Endodermal cell (in vitro differentiated cells): ENCODE measurements around the gene IFNAR2. TPM values are rescaled to one million over a fixed set of nuclear protein-coding genes. Genes with fewer than 3 reads are reported as not detected.

Experiments used
- DNase-seq: peaks from one replicate; pipeline ENCODE4 v3.0.0-alpha.2; 2017
- H3K27ac ChIP-seq: 2 replicates; pipeline ENCODE4 v1.5.1; 2013; ENCODE audit warnings: mild to moderate bottlenecking, low read depth, low read length, moderate library complexity
- H3K27me3 ChIP-seq: 2 replicates; pipeline ENCODE4 v1.6.1; 2013; ENCODE audit warnings: mild to moderate bottlenecking, low read length, moderate library complexity; ENCODE audit not compliant: insufficient read depth, control insufficient read depth, poor library complexity, severe bottlenecking
- H3K36me3 ChIP-seq: 2 replicates; pipeline ENCODE4 v1.7.0; 2013; ENCODE audit warnings: mild to moderate bottlenecking, low read length, moderate library complexity; ENCODE audit not compliant: control insufficient read depth, insufficient read depth
- H3K4me1 ChIP-seq: one replicate; pipeline ENCODE4 v1.7.0; 2013; ENCODE audit warnings: low read length; ENCODE audit not compliant: control insufficient read depth, insufficient read depth
- H3K4me3 ChIP-seq: 2 replicates; pipeline ENCODE4 v1.5.1; 2013; ENCODE audit warnings: mild to moderate bottlenecking, low read length, moderate library complexity
- H3K9ac ChIP-seq: 2 replicates; pipeline ENCODE4 v1.6.1; 2013; ENCODE audit warnings: mild to moderate bottlenecking, low read length, moderate library complexity; ENCODE audit not compliant: poor library complexity, severe bottlenecking; ENCODE audit errors: extremely low read depth
- H3K9me3 ChIP-seq: 2 replicates; pipeline ENCODE4 v1.6.1; 2013; ENCODE audit warnings: mild to moderate bottlenecking, low read length, moderate library complexity; ENCODE audit not compliant: control insufficient read depth
- H3K27ac Mint-ChIP-seq: 2 replicates; pipeline ENCODE4 v1.8.0; 2020; ENCODE audit warnings: mixed read lengths
- H3K27me3 Mint-ChIP-seq: 2 replicates; pipeline ENCODE4 v1.8.0; 2021; ENCODE audit warnings: mild to moderate bottlenecking, mixed read lengths; ENCODE audit not compliant: insufficient read depth
- H3K36me3 Mint-ChIP-seq: 2 replicates; pipeline ENCODE4 v1.8.0; 2020; ENCODE audit warnings: low read depth, mixed read lengths
- H3K4me1 Mint-ChIP-seq: 2 replicates; pipeline ENCODE4 v1.8.0; 2020; ENCODE audit warnings: mixed read lengths
- H3K4me3 Mint-ChIP-seq: 2 replicates; pipeline ENCODE4 v1.8.0; 2020; ENCODE audit warnings: mild to moderate bottlenecking, moderate library complexity, mixed read lengths
- H3K9me3 Mint-ChIP-seq: 2 replicates; pipeline ENCODE4 v1.8.0; 2020; ENCODE audit warnings: mild to moderate bottlenecking, mixed read lengths
- WGBS, 2 experiments: methylation state at CpG; one replicate each; pipeline versions ENCODE4 v1.1.5 to v1.1.7; 2013; ENCODE audit warnings: missing lambda C conversion rate in 2 of 2, mixed read lengths in 1 of 2; ENCODE audit not compliant: insufficient coverage in 1 of 2, insufficient read length in 1 of 2; 5-methylcytosine and 5-hydroxymethylcytosine counted together
- total RNA-seq, 2 donors: library from RNA; stranded (reverse); fragmentation: NEBNext Ultra II Directional in 1 of 2; extraction: Animal tissue kit (Norgen Biotek cat#: 25700) in 1 of 2; gene quantifications; 2 replicates in 1 of 2; 3 replicates in 1 of 2; pipeline ENCODE4 v1.2.1, GENCODE V29; 2021
- TF ChIP-seq, protein P1 (sequence below): fragments of 200-600 bp; sonication (generic); conservative IDR thresholded peaks from 2 replicates; pipeline ENCODE4 v1.5.0; 2021; ENCODE audit warnings: antibody characterized with exemption, mild to moderate bottlenecking

The IFNAR2 gene
- total RNA-seq, 2 donors from 2014 or later: 14.1 to 27.7 TPM

DNA sequence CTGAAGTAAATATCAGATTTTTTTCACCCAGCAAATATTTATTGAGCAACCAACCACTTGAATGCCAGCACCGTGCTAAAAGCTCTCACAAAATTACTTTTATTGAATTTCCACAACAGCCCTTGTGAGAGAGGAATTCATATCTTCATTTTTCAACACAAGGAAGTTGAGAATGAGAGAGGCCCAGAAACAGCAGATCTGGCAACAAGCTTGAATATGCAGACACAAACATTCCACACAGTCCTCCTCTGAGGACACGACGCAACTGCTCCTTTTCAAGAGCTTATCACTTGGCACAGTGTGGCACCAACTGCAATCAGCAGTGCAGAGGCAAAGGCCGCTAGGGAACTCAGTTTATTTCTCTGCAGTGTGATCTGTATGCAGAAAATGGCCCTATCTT is 32.2 kb upstream of the IFNAR2 start:
- 68 to 80% methylated on average over 1 to 4 of the region's 4 CpGs for WGBS, 2 experiments
- Histone ChIP-seq H3K4me1 (peaks cover 3% of the 10 kb centered on the region), H3K27me3 (peaks cover 6% of the 10 kb centered on the region), H3K9ac (no peak overlapping the region), H3K36me3 (no peaks in the 10 kb centered on the region), H3K9me3 (no peaks in the 10 kb centered on the region), H3K27ac (no peak overlapping the region), H3K4me3 (no peak overlapping the region)
- TF ChIP-seq, protein P1, sequence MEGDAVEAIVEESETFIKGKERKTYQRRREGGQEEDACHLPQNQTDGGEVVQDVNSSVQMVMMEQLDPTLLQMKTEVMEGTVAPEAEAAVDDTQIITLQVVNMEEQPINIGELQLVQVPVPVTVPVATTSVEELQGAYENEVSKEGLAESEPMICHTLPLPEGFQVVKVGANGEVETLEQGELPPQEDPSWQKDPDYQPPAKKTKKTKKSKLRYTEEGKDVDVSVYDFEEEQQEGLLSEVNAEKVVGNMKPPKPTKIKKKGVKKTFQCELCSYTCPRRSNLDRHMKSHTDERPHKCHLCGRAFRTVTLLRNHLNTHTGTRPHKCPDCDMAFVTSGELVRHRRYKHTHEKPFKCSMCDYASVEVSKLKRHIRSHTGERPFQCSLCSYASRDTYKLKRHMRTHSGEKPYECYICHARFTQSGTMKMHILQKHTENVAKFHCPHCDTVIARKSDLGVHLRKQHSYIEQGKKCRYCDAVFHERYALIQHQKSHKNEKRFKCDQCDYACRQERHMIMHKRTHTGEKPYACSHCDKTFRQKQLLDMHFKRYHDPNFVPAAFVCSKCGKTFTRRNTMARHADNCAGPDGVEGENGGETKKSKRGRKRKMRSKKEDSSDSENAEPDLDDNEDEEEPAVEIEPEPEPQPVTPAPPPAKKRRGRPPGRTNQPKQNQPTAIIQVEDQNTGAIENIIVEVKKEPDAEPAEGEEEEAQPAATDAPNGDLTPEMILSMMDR: no peak
- no peak for DNase-seq
- H3K27ac Mint-ChIP-seq: peak overlapping the region; percentile 49
- no peak overlapping the region for H3K4me3 Mint-ChIP-seq
- peaks cover 7% of the 10 kb centered on the region for H3K4me1 Mint-ChIP-seq
- no peaks in the 10 kb centered on the region for H3K36me3 Mint-ChIP-seq
- H3K9me3 Mint-ChIP-seq: no peaks in the 10 kb centered on the region
- peaks cover 15% of the 10 kb centered on the region for H3K27me3 Mint-ChIP-seq

DNA sequence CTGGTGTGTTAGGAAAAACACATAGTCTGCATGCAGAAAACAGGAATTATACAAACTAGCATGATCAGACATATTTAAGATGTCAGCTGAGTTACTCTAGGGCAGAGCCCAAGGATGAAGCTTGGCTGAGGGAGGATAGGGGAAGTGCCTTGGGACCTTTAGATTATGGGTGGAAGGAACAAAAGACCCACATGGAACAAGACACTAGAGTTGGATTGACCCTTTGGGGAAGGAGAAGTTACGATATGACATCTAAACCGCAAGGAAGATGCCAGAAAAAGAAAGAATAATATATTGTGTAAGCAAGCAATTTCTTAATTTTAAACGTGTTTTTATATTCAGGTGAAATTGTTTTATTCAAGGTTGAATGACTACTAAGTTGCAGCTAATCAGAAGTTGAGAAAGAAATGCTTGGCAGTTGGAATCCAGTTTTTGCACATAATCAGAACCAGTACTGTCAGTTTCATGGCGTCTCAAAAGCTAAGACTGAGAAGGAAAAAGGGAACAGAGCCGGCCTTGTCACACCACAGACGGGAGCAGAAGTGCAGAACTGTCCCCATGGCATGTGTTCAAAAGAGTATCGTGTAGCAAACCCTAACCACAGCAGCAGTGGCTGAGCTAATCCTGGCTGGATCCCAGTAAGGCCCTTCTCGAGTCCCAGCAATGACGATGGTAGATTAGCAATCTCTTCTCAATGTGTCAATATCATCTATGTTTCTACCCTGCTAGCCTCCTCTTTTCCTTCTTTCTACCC is 31.2 kb upstream of the IFNAR2 start:
- no peaks in the 10 kb centered on the region for H3K36me3 Mint-ChIP-seq
- H3K27me3 Mint-ChIP-seq: peaks cover 15% of the 10 kb centered on the region
- H3K4me3 Mint-ChIP-seq: no peak overlapping the region
- no peaks in the 10 kb centered on the region for H3K36me3 ChIP-seq
- H3K4me1 ChIP-seq: peaks cover 3% of the 10 kb centered on the region
- H3K27ac Mint-ChIP-seq: no peak overlapping the region
- 84 to 85% methylated on average over 9 of the region's 9 CpGs for WGBS, 2 experiments
- TF ChIP-seq, protein P1: no peak
- DNase-seq: no peak
- H3K27me3 ChIP-seq: peaks cover 6% of the 10 kb centered on the region
- H3K9ac ChIP-seq: no peak overlapping the region
- no peak overlapping the region for H3K4me3 ChIP-seq
- H3K9me3 Mint-ChIP-seq: no peaks in the 10 kb centered on the region
- peaks cover 7% of the 10 kb centered on the region for H3K4me1 Mint-ChIP-seq
- no peak overlapping the region for H3K27ac ChIP-seq
- no peaks in the 10 kb centered on the region for H3K9me3 ChIP-seq

DNA sequence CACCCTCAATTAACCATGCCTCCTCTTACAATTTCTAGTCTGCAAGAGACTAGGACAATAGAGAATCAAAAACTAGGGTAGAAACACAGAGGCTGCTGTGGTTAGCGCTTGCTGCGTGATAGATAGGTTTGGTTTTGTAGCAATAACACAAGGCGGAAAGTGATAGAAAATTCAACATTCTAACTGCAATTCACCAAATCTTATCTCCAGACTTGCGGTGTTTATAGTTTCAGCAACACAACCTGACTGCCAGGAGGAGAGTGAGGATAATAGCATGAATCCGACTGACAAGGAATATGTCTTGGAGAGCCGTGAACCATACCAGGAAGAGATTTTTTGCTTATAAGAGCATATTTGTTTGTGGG is 30.7 kb upstream of the IFNAR2 start:
- peaks cover 6% of the 10 kb centered on the region for H3K27me3 ChIP-seq
- Mint-ChIP-seq H3K36me3 (no peaks in the 10 kb centered on the region), H3K27ac (no peak overlapping the region), H3K27me3 (peaks cover 14% of the 10 kb centered on the region), H3K4me1 (peaks cover 7% of the 10 kb centered on the region), H3K4me3 (no peak overlapping the region), H3K9me3 (no peaks in the 10 kb centered on the region)
- no peak for DNase-seq
- no peaks in the 10 kb centered on the region for H3K9me3 ChIP-seq
- H3K4me1 ChIP-seq: peaks cover 3% of the 10 kb centered on the region
- 90 to 96% methylated on average over 6 of the region's 6 CpGs for WGBS, 2 experiments
- TF ChIP-seq, protein P1: no peak
- no peak overlapping the region for H3K4me3 ChIP-seq
- no peak overlapping the region for H3K27ac ChIP-seq
- no peak overlapping the region for H3K9ac ChIP-seq
- no peaks in the 10 kb centered on the region for H3K36me3 ChIP-seq
